CD4-positive, alpha-beta T cell (primary cell): ENCODE measurements around the gene GSTT4. TPM values are rescaled to one million over a fixed set of nuclear protein-coding genes. Genes with fewer than 3 reads are reported as not detected.

Experiments used
- ATAC-seq: fragments of 200-7000 bp; cut with Tn5 transposase; one replicate; pipeline ENCODE4 v1.10.0; 2022; ENCODE audit warnings: mild to moderate bottlenecking; ENCODE audit not compliant: poor library complexity
- CTCF ChIA-PET: fragments of 350-600 bp; sonication (Branson Sonifier 250); formaldehyde crosslinking; loops from one replicate; lab custom pipeline; 2021; ENCODE audit warnings: antibody characterized with exemption, inconsistent platforms; lab: Charles Lee
- POLR2A ChIA-PET: fragments of 350-600 bp; sonication (Branson Sonifier 250); formaldehyde crosslinking; loops from one replicate; lab custom pipeline; 2021; ENCODE audit warnings: antibody characterized with exemption, inconsistent platforms; lab: Charles Lee
- DNase-seq, 14 experiments: peaks; one replicate each; pipeline ENCODE4 v3.0.0-alpha.2; 2013 to 2020; ENCODE audit warnings: mixed read lengths in 2 of 14
- H3K27ac ChIP-seq, 2 donors: one replicate each; pipeline versions ENCODE4 v1.5.1 to v1.7.0; 2013; ENCODE audit warnings: low read length in 2 of 2, low read depth in 1 of 2, mild to moderate bottlenecking in 1 of 2
- H3K27me3 ChIP-seq, 2 experiments: 1 replicate in 1 of 2; 2 replicates in 1 of 2; pipeline versions ENCODE4 v1.6.1 to v1.7.0; 2013; ENCODE audit warnings: low read length in 2 of 2, control low read depth in 1 of 2, mild to moderate bottlenecking in 1 of 2, moderate library complexity in 1 of 2; ENCODE audit not compliant: insufficient read depth in 2 of 2, control insufficient read depth in 1 of 2
- H3K36me3 ChIP-seq: one replicate; pipeline ENCODE4 v1.6.1; 2013; ENCODE audit warnings: low read length, control low read depth; ENCODE audit not compliant: insufficient read depth
- H3K4me1 ChIP-seq: one replicate; pipeline ENCODE4 v1.6.1; 2013; ENCODE audit warnings: low read length, control low read depth; ENCODE audit not compliant: insufficient read depth
- H3K4me3 ChIP-seq: one replicate; pipeline ENCODE4 v1.5.1; 2013; ENCODE audit warnings: mild to moderate bottlenecking, low read length, moderate library complexity
- H3K9me3 ChIP-seq, 2 experiments: 1 replicate in 1 of 2; 2 replicates in 1 of 2; pipeline versions ENCODE4 v1.6.1 to v1.7.0; 2013; ENCODE audit warnings: low read length in 2 of 2, mild to moderate bottlenecking in 2 of 2, control low read depth in 1 of 2, moderate library complexity in 1 of 2; ENCODE audit not compliant: control insufficient read depth in 1 of 2, insufficient read depth in 1 of 2
- H3K27ac Mint-ChIP-seq: one replicate; pipeline ENCODE4 v1.8.0; 2020; ENCODE audit warnings: mixed read lengths
- H3K27me3 Mint-ChIP-seq: one replicate; pipeline ENCODE4 v1.8.0; 2021; ENCODE audit warnings: mixed read lengths
- H3K36me3 Mint-ChIP-seq: one replicate; pipeline ENCODE4 v1.8.0; 2021; ENCODE audit warnings: low read depth, mixed read lengths
- H3K4me1 Mint-ChIP-seq: one replicate; pipeline ENCODE4 v1.8.0; 2021; ENCODE audit warnings: low read depth, mixed read lengths
- H3K4me3 Mint-ChIP-seq: one replicate; pipeline ENCODE4 v1.8.0; 2020; ENCODE audit warnings: mild to moderate bottlenecking, mixed read lengths
- H3K9me3 Mint-ChIP-seq: one replicate; pipeline ENCODE4 v1.8.0; 2020; ENCODE audit warnings: mixed read lengths
- intact Hi-C, 2 experiments: fragments of 100-400 bp; cut with DNase I in 1 of 2; cut with micrococcal nuclease in 1 of 2; formaldehyde crosslinking; loops; one replicate each; pipeline versions ENCODE4 v1.15.1 to v1.9.0; 2023 to 2025; cut with DNase I, micrococcal nuclease
- total RNA-seq, 174 experiments: library from RNA in 2 of 174; stranded (reverse) in 2 of 174; gene quantifications; one replicate each; pipeline ENCODE4 v1.2.3 and lab custom pipeline; 2021 to 2026
- TF ChIP-seq, protein P1 (sequence below): fragments of 200-600 bp; IDR thresholded peaks from one replicate; pipeline ENCODE4 v1.8.0; 2022; ENCODE audit warnings: antibody characterized with exemption, mild to moderate bottlenecking

GSTT4 gene
- total RNA-seq, 2 experiments from 2014 or later = not detected

DNA sequence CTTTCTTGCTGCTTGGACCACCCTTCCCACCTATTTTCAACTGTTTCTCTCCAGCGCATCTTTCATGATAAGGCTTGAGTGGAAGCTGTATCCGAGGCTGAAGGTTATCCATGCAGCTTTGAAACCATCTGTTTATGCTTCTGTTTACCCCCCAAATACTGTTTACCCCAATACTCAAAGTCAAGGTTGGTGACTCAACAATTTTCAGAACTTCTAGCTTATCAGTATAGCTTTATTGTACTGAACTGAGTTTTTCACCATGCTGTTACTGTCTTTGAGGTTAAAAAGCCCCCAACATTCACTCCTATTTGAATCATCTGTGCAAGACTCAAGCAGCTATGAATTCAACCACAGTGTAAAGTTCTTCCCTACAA lies 4.8 kb upstream of the GSTT4 start:
- ChIA-PET CTCF (interaction anchor here (0.9 to 2.6 kb wide), 3 partner anchors 97 to 221 kb away, joined by 3 to 7 read pairs (median 4); partner anchors contain the start of gene MIF), POLR2A (interaction anchor here (1.1 to 4.0 kb wide), 6 partner anchors 28 to 293 kb away, joined by 3 to 68 read pairs (median 9); partner anchors contain the start of gene SLC2A11)
- intact Hi-C loops = loop anchor here (5.0 to 10.0 kb wide), 2 partner anchors 113 to 225 kb away; partner anchors contain the start of gene SMARCB1 (in 2 of the 2)
- no peak for DNase-seq
- no peak overlapping the region for H3K4me3 ChIP-seq
- no peaks in the 10 kb centered on the region for H3K27me3 ChIP-seq
- Mint-ChIP-seq H3K4me1 (peaks cover 40% of the 10 kb centered on the region), H3K27me3 (no peaks in the 10 kb centered on the region), H3K27ac (peak overlapping the region; percentile 94), H3K36me3 (peaks cover 13% of the 10 kb centered on the region), H3K9me3 (no peaks in the 10 kb centered on the region), H3K4me3 (peak overlapping the region; percentile 80)
- H3K4me1 ChIP-seq = peaks cover 22% of the 10 kb centered on the region
- no peak for ATAC-seq
- no peaks in the 10 kb centered on the region for H3K36me3 ChIP-seq
- TF ChIP-seq, protein P1, sequence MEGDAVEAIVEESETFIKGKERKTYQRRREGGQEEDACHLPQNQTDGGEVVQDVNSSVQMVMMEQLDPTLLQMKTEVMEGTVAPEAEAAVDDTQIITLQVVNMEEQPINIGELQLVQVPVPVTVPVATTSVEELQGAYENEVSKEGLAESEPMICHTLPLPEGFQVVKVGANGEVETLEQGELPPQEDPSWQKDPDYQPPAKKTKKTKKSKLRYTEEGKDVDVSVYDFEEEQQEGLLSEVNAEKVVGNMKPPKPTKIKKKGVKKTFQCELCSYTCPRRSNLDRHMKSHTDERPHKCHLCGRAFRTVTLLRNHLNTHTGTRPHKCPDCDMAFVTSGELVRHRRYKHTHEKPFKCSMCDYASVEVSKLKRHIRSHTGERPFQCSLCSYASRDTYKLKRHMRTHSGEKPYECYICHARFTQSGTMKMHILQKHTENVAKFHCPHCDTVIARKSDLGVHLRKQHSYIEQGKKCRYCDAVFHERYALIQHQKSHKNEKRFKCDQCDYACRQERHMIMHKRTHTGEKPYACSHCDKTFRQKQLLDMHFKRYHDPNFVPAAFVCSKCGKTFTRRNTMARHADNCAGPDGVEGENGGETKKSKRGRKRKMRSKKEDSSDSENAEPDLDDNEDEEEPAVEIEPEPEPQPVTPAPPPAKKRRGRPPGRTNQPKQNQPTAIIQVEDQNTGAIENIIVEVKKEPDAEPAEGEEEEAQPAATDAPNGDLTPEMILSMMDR = no peak
- H3K9me3 ChIP-seq = no peaks in the 10 kb centered on the region
- H3K27ac ChIP-seq = no peak overlapping the region

DNA sequence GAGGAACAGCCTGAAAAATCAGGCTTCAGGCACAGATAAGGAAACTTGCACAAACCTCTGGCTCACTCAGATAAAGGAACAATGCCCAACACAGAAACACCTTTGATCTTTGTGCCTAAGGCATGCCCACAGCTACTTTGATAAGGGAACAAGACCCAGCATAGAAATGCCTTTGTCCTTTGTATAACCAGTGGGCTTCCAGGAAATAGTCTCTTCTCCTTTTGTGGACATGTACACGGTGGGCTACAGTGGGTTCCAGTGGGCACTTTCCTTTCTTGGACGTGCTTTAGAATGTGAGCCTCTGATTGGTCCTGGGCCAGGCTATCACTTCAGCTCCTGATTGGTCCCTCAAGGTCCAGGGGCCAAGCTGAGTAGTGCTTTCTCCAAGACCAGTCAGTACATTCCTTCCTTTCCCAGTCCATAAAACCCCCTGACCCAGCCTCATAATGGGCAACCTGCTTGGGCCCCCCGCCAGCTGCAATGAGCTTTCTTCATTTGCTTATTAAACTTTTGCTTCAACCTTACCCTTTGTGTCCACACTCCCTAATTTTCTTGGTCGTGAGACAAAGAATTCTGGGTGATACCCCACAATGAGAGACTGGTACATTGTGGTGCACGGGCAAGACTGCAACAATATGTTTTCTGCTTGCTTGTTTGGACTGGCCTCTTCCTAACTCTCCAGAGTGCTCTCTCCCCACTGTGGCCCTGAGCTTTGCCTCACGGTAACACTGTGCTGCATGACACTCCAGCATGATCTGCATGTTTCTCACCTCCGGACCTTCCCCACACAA lies 4.2 kb upstream of the GSTT4 start:
- TF ChIP-seq, protein P1 = no peak
- ATAC-seq = no peak
- H3K27me3 Mint-ChIP-seq = no peaks in the 10 kb centered on the region
- Histone ChIP-seq H3K27me3 (no peaks in the 10 kb centered on the region), H3K9me3 (no peaks in the 10 kb centered on the region), H3K36me3 (no peaks in the 10 kb centered on the region), H3K27ac (no peak overlapping the region), H3K4me1 (peaks cover 22% of the 10 kb centered on the region), H3K4me3 (no peak overlapping the region)
- ChIA-PET POLR2A (interaction anchor here (1.7 to 4.0 kb wide), 2 partner anchors 28 to 144 kb away, joined by 10 to 68 read pairs; no protein-coding TSS in a partner anchor), CTCF (interaction anchor here (2.6 kb wide), 1 partner anchor 115 kb away, joined by 7 read pairs; the partner anchor contains the start of gene MIF)
- peaks cover 13% of the 10 kb centered on the region for H3K36me3 Mint-ChIP-seq
- no peaks in the 10 kb centered on the region for H3K9me3 Mint-ChIP-seq
- intact Hi-C loops = loop anchor here (5.0 to 10.0 kb wide), 3 partner anchors 57 to 225 kb away; partner anchors contain the start of gene SMARCB1 (in 2 of the 2)
- DNase-seq = no peak
- H3K4me3 Mint-ChIP-seq = peak overlapping the region; percentile 7
- H3K4me1 Mint-ChIP-seq = peaks cover 35% of the 10 kb centered on the region
- H3K27ac Mint-ChIP-seq = peak overlapping the region; percentile 94

GRCh38 chr22:24008381-24009226 lies 3.4 kb upstream of the GSTT4 start:
- H3K4me3 Mint-ChIP-seq = no peak overlapping the region
- Histone ChIP-seq H3K9me3 (no peaks in the 10 kb centered on the region), H3K36me3 (no peaks in the 10 kb centered on the region), H3K4me3 (no peak overlapping the region), H3K27me3 (no peaks in the 10 kb centered on the region), H3K4me1 (peaks cover 22% of the 10 kb centered on the region), H3K27ac (no peak overlapping the region)
- H3K27me3 Mint-ChIP-seq = peaks cover under 1% of the 10 kb centered on the region
- POLR2A ChIA-PET = interaction anchor here (0.7 kb wide), 1 partner anchor 246 kb away, joined by 3 read pairs; the partner anchor contains the start of gene C22orf15
- H3K9me3 Mint-ChIP-seq = no peaks in the 10 kb centered on the region
- TF ChIP-seq, protein P1 = no peak
- CTCF ChIA-PET = no interaction called here
- intact Hi-C loops = loop anchor here in 1 of 2 experiments (5.0 kb wide), 1 partner anchor 56 kb away; no protein-coding TSS in a partner anchor
- peaks cover 29% of the 10 kb centered on the region for H3K4me1 Mint-ChIP-seq
- DNase-seq (no peak), ATAC-seq (no peak)
- peaks cover 13% of the 10 kb centered on the region for H3K36me3 Mint-ChIP-seq
- no peak overlapping the region for H3K27ac Mint-ChIP-seq
